Neural cell (in vitro differentiated cells): ENCODE results near the gene ZCCHC24. TPM values are rescaled to one million over a fixed set of nuclear protein-coding genes. Genes with fewer than 3 reads are reported as not detected.

Experiments used
- H2AFZ ChIP-seq: fragments of 200-600, 300-800 bp; sonication (generic), shearing (Covaris generic); 2 replicates; pipeline ENCODE4 v1.6.0; 2014; ENCODE audit warnings: low read depth, mild to moderate bottlenecking, antibody characterized with exemption, low read length, moderate library complexity
- H3F3A ChIP-seq: fragments of 200-600 bp; shearing (Covaris generic); 2 replicates; pipeline ENCODE4 v1.6.1; 2016; ENCODE audit warnings: mild to moderate bottlenecking, moderate library complexity, mixed read lengths, antibody characterized with exemption, low read length; ENCODE audit not compliant: insufficient read depth, poor library complexity, severe bottlenecking
- H3K27ac ChIP-seq: fragments of 200-600, 300-800 bp; sonication (generic), shearing (Covaris generic); 2 replicates; pipeline ENCODE4 v1.5.1; 2014; ENCODE audit warnings: mild to moderate bottlenecking, low read length, moderate library complexity
- H3K27me3 ChIP-seq: fragments of 300-800, 200-600 bp; sonication (generic), shearing (Covaris generic); 2 replicates; pipeline ENCODE4 v1.6.0; 2014; ENCODE audit warnings: mild to moderate bottlenecking, low read depth, low read length, moderate library complexity; ENCODE audit not compliant: insufficient read depth
- H3K36me3 ChIP-seq: fragments of 300-800, 200-600 bp; sonication (generic), shearing (Covaris generic); 2 replicates; pipeline ENCODE4 v1.5.1; 2014; ENCODE audit warnings: mild to moderate bottlenecking, antibody characterized with exemption, low read length, moderate library complexity; ENCODE audit not compliant: insufficient read depth
- H3K4me2 ChIP-seq: fragments of 300-800, 200-600 bp; sonication (generic), shearing (Covaris generic); 2 replicates; pipeline ENCODE4 v1.6.0; 2014; ENCODE audit warnings: mild to moderate bottlenecking, low read length
- H3K4me3 ChIP-seq: fragments of 300-800, 200-600 bp; sonication (generic), shearing (Covaris generic); 2 replicates; pipeline ENCODE4 v1.5.1; 2014; ENCODE audit warnings: mild to moderate bottlenecking, low read length, moderate library complexity
- H3K79me2 ChIP-seq: fragments of 200-600 bp; shearing (Covaris generic); replicated peaks from 2 replicates; pipeline ENCODE4 v1.6.0; 2014; ENCODE audit warnings: mild to moderate bottlenecking, low read length, moderate library complexity; ENCODE audit not compliant: insufficient read depth
- H3K9ac ChIP-seq: fragments of 300-800, 200-600 bp; sonication (generic), shearing (Covaris generic); 2 replicates; pipeline ENCODE4 v1.6.1; 2016; ENCODE audit warnings: mild to moderate bottlenecking, low read length, mixed read lengths
- H3K9me2 ChIP-seq: fragments of 200-600 bp; shearing (Covaris generic); 2 replicates; pipeline ENCODE4 v1.6.1; 2016; ENCODE audit warnings: mild to moderate bottlenecking, low read length, mixed read lengths; ENCODE audit not compliant: insufficient read depth
- H3K9me3 ChIP-seq: fragments of 200-600, 300-800 bp; sonication (generic), shearing (Covaris generic); 2 replicates; pipeline ENCODE4 v1.6.1; 2016; ENCODE audit warnings: mild to moderate bottlenecking, mixed run types, low read length, moderate library complexity, mixed read lengths
- H4K20me1 ChIP-seq: fragments of 200-600 bp; shearing (Covaris generic); 2 replicates; pipeline ENCODE4 v1.6.1; 2016; ENCODE audit warnings: mild to moderate bottlenecking, mixed run types; ENCODE audit not compliant: insufficient read depth
- EP300 ChIP-seq: fragments of 450-650 bp; conservative IDR thresholded peaks from 2 replicates; pipeline ENCODE4 v1.6.1; 2014; ENCODE audit warnings: antibody characterized with exemption, mild to moderate bottlenecking, moderate library complexity; ENCODE audit not compliant: poor library complexity, severe bottlenecking
- EZH2 ChIP-seq: fragments of 200-600, 300-800 bp; shearing (Covaris generic), sonication (generic); IDR thresholded peaks from 2 replicates; pipeline ENCODE4 v1.6.1; 2014; ENCODE audit warnings: antibody characterized with exemption, low read length, borderline replicate concordance, mild to moderate bottlenecking; ENCODE audit not compliant: insufficient read depth, poor library complexity, severe bottlenecking
- MXI1 ChIP-seq: fragments of 450-650 bp; conservative IDR thresholded peaks from 2 replicates; pipeline ENCODE4 v1.6.1; 2014; ENCODE audit warnings: antibody characterized with exemption, mild to moderate bottlenecking; ENCODE audit not compliant: poor library complexity, severe bottlenecking
- POLR2AphosphoS5 ChIP-seq: IDR thresholded peaks from 2 replicates; pipeline ENCODE4 v1.6.1; 2012
- RAD21 ChIP-seq: fragments of 450-650 bp; conservative IDR thresholded peaks from 2 replicates; pipeline ENCODE4 v1.6.1; 2014; ENCODE audit warnings: antibody characterized with exemption, mild to moderate bottlenecking, moderate library complexity
- SMC3 ChIP-seq: fragments of 450-650 bp; conservative IDR thresholded peaks from 2 replicates; pipeline ENCODE4 v1.6.1; 2014; ENCODE audit warnings: antibody characterized with exemption, mild to moderate bottlenecking, moderate library complexity; ENCODE audit not compliant: poor library complexity
- TAF1 ChIP-seq: IDR thresholded peaks from 2 replicates; pipeline ENCODE4 v1.6.1; 2012; ENCODE audit warnings: low read depth
- polyA plus RNA-seq: library from polyadenylated mRNA; depleted of rRNA; stranded (reverse); fragments of >200 nt; gene quantifications from 2 replicates; pipeline ENCODE4 v1.2.3, GENCODE V29; 2014
- TF ChIP-seq, protein P1 (sequence below): fragments of 450-650 bp; IDR thresholded peaks from 2 replicates; pipeline ENCODE4 v1.5.1; 2014; ENCODE audit warnings: antibody characterized with exemption, mild to moderate bottlenecking, moderate library complexity; ENCODE audit not compliant: poor library complexity, severe bottlenecking
- TF ChIP-seq, protein P2 (sequence below): IDR thresholded peaks from 2 replicates; pipeline ENCODE4 v1.6.1; 2012; ENCODE audit warnings: borderline replicate concordance

The ZCCHC24 gene
- polyA plus RNA-seq, 1 donor from 2014 or later, result not detected

DNA sequence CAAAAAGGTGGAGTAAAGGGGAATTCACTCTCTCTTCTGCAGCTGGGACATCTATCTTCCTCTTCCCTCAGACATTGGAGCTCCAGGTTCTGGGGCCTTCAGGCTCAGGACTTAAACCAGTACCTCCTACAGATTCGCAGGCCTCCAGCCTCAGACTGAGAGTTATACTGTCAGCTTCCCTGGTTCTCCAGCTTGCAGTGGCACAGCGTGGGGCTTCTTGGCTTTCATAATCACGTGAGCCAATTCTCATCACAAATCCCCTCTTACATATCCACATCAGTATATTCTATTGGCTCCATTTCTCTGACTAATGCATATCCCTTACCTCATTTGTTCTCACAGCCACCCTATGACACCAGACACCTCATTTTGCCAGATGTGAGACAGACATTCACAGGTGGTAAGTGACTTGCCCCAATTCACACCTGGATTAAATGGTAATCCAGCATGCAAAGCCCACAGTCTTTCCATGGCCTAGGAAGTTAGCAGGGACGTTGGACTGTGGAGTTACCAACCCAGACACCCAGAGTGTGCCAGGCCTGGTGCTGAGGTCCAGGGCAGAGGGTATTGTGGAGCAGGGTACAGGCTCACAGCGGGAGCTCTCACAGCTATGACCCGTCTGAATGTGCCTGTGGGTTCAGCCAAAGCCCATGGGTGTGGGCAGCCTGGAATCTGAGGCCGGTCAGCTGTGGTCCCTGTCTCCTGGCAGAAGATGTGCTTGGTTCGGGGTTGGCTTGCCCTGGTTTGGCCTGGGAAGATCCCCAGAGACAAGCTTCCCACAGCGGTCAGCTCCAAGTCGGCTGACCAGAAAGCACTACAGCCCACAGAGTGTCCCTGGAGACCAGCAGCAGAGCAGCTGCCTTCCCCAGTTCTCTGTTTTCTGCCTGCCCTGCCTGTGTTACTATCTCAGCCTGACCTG is 18.4 kb upstream of the ZCCHC24 start:
- Histone ChIP-seq H3K9me3 (no peaks in the 10 kb centered on the region), H3K4me2 (no peak overlapping the region), H2AFZ (no peak overlapping the region), H3K9me2 (no peaks in the 10 kb centered on the region), H3F3A (no peaks in the 10 kb centered on the region), H3K27ac (no peak overlapping the region), H3K36me3 (no peaks in the 10 kb centered on the region), H4K20me1 (no peaks in the 10 kb centered on the region), H3K9ac (no peak overlapping the region), H3K79me2 (no peaks in the 10 kb centered on the region), H3K4me3 (no peak overlapping the region), H3K27me3 (no peaks in the 10 kb centered on the region)
- TF ChIP-seq, protein P1, sequence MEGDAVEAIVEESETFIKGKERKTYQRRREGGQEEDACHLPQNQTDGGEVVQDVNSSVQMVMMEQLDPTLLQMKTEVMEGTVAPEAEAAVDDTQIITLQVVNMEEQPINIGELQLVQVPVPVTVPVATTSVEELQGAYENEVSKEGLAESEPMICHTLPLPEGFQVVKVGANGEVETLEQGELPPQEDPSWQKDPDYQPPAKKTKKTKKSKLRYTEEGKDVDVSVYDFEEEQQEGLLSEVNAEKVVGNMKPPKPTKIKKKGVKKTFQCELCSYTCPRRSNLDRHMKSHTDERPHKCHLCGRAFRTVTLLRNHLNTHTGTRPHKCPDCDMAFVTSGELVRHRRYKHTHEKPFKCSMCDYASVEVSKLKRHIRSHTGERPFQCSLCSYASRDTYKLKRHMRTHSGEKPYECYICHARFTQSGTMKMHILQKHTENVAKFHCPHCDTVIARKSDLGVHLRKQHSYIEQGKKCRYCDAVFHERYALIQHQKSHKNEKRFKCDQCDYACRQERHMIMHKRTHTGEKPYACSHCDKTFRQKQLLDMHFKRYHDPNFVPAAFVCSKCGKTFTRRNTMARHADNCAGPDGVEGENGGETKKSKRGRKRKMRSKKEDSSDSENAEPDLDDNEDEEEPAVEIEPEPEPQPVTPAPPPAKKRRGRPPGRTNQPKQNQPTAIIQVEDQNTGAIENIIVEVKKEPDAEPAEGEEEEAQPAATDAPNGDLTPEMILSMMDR, result no peak
- TF ChIP-seq TAF1 (no peak), RAD21 (no peak), MXI1 (no peak), POLR2AphosphoS5 (no peak)
- TF ChIP-seq, protein P2, sequence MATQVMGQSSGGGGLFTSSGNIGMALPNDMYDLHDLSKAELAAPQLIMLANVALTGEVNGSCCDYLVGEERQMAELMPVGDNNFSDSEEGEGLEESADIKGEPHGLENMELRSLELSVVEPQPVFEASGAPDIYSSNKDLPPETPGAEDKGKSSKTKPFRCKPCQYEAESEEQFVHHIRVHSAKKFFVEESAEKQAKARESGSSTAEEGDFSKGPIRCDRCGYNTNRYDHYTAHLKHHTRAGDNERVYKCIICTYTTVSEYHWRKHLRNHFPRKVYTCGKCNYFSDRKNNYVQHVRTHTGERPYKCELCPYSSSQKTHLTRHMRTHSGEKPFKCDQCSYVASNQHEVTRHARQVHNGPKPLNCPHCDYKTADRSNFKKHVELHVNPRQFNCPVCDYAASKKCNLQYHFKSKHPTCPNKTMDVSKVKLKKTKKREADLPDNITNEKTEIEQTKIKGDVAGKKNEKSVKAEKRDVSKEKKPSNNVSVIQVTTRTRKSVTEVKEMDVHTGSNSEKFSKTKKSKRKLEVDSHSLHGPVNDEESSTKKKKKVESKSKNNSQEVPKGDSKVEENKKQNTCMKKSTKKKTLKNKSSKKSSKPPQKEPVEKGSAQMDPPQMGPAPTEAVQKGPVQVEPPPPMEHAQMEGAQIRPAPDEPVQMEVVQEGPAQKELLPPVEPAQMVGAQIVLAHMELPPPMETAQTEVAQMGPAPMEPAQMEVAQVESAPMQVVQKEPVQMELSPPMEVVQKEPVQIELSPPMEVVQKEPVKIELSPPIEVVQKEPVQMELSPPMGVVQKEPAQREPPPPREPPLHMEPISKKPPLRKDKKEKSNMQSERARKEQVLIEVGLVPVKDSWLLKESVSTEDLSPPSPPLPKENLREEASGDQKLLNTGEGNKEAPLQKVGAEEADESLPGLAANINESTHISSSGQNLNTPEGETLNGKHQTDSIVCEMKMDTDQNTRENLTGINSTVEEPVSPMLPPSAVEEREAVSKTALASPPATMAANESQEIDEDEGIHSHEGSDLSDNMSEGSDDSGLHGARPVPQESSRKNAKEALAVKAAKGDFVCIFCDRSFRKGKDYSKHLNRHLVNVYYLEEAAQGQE, result no peak

DNA sequence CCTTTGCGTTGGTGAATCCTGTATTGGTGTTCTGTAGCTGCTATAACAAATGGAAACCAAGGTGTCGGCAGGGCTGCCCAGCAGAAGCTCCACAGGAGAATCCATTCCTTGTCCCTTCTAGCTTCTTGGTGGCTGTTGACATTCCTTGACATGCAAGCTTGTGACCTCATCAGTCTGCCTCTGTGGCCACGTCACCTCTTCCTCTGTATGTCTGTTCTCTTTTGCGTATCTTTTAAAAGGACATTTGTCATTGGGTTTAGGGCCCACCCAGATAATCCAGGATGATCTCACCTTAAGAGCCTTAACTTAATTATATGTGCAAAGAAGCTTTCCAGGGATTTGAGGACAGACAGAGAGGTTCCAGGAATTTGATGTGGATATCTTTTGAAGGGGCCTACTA is 15.3 kb upstream of the ZCCHC24 start:
- H2AFZ ChIP-seq, result no peak overlapping the region
- no peak for TF ChIP-seq TAF1
- no peak for TF ChIP-seq SMC3
- TF ChIP-seq, protein P2, result no peak
- TF ChIP-seq, protein P1, result no peak
- no peak for TF ChIP-seq POLR2AphosphoS5
- TF ChIP-seq MXI1, result no peak
- no peak for TF ChIP-seq RAD21
- no peak for TF ChIP-seq EZH2
- TF ChIP-seq EP300, result no peak
- no peak overlapping the region for H3K4me2 ChIP-seq

More for the DNA sequence above, 15.3 kb upstream of the ZCCHC24 start:
- no peak overlapping the region for H3K27ac ChIP-seq
- H3K9me3 ChIP-seq, result no peaks in the 10 kb centered on the region
- H3K79me2 ChIP-seq, result no peaks in the 10 kb centered on the region
- no peaks in the 10 kb centered on the region for H3K9me2 ChIP-seq
- no peaks in the 10 kb centered on the region for H3F3A ChIP-seq
- no peak overlapping the region for H3K4me3 ChIP-seq
- H4K20me1 ChIP-seq, result no peaks in the 10 kb centered on the region
- H3K27me3 ChIP-seq, result no peaks in the 10 kb centered on the region
- H3K36me3 ChIP-seq, result no peaks in the 10 kb centered on the region
- no peak overlapping the region for H3K9ac ChIP-seq
